Activated naive CD4-positive, alpha-beta T cell treated with anti-CD3 and anti-CD28 coated beads, Interleukin-2, amount 50 U/mL, for 24 hours (primary cell): ENCODE data around the gene LTN1.
A peak's percentile ranks its signal among the peaks of the same experiment; 100 is the strongest.
"Not testable (repeated sequence)": the region's sequence is repeated elsewhere in the genome, so short reads cannot be mapped to it uniquely, and the experiment has no call there.

Source experiments
- H3K27ac Mint-ChIP-seq: one replicate; pipeline ENCODE4 v1.8.0; 2021; ENCODE audit warnings: mild to moderate bottlenecking, mixed read lengths
- H3K27me3 Mint-ChIP-seq: one replicate; pipeline ENCODE4 v1.8.0; 2021; ENCODE audit warnings: mixed read lengths
- H3K36me3 Mint-ChIP-seq: one replicate; pipeline ENCODE4 v1.8.0; 2021; ENCODE audit warnings: mixed read lengths
- H3K4me1 Mint-ChIP-seq: one replicate; pipeline ENCODE4 v1.8.0; 2021; ENCODE audit warnings: mixed read lengths
- H3K4me3 Mint-ChIP-seq: one replicate; pipeline ENCODE4 v1.8.0; 2021; ENCODE audit warnings: mild to moderate bottlenecking, mixed read lengths
- H3K9me3 Mint-ChIP-seq: one replicate; pipeline ENCODE4 v1.8.0; 2021; ENCODE audit warnings: mixed read lengths

LTN1 gene

DNA sequence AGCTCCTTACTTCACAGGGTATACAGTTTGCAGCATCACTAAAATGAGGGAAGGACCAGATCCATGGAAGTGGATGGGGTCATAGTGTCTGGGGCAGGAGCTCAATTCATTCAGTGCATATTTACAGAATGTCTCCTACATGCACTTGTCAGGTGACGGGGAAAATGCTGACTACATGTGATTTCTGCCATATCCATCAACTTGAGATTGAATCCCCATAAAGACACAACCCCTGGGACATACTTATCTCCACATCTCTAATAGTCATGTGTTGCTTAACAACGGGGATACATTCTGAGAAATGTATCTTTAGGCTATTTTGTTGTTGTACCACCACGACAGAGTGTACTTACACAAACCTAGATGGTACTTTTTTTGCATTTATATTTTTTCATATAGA lies 14.5 kb upstream of the LTN1 start:
- Mint-ChIP-seq H3K27ac (peak overlapping the region; percentile 76), H3K9me3 (no peaks in the 10 kb centered on the region), H3K4me1 (peaks cover 5% of the 10 kb centered on the region)

DNA sequence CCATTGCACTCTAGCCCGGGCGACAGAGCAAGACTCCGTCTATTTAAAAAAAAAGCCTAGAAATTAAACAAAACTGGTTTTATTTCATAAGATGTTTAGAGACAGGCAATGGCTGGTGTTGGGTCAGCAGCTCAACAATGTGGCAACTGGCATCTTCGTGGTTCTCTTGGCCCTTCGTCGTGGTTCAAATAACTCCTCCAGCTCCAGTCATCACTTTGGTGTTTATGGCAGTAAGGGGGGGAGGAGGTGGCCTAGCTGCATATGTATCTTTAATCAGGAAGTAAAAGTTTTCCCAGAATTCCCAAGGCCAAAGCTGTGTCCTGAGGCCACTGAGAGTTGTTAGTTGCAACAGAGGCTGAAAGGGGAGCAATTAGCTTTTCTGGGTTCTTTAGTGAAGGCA lies 13.0 kb upstream of the LTN1 start:
- H3K9me3 Mint-ChIP-seq, result no peaks in the 10 kb centered on the region
- peaks cover 2% of the 10 kb centered on the region for H3K36me3 Mint-ChIP-seq
- peak overlapping the region; percentile 68 for H3K27ac Mint-ChIP-seq
- H3K27me3 Mint-ChIP-seq, result no peaks in the 10 kb centered on the region
- H3K4me1 Mint-ChIP-seq, result peaks cover 5% of the 10 kb centered on the region
- H3K4me3 Mint-ChIP-seq, result no peak overlapping the region

More for the DNA sequence above, 14.5 kb upstream of the LTN1 start:
- Mint-ChIP-seq H3K36me3 (peaks cover 2% of the 10 kb centered on the region), H3K4me3 (no peak overlapping the region), H3K27me3 (no peaks in the 10 kb centered on the region)

DNA sequence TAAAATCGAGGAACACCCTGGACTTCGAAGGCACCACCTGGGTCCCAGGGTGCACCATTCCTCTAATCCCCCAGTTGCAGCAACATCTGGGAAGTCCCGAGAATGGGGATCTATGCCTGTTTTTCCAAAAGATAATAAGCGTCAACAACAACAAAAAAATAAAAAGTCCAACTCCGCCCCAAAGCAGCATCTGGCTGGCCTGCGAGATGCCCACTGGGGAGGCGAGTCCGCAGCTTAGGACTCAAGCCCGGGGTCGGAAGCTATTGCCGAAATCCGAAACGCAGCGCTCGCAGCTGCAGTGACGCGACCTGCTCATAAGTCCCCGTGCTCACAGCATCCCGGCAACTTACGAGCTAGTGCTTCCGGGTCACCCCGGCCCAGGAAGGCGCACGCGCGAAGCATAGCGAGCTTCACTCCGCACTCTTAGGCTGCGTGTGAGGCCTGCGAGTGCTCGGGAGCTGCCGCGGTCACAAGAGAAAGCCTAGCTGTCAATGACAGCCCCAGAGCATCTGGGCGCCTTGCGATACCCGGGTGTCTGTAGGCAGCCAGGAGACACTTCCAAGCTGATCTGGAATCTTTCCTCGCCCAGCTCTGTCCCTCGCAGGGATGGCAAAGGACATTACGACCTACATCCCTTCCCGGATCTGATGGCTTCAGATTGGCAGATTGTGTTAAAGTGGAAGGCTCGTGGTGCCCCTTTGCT lies 9.9 kb upstream of the LTN1 start:
- Mint-ChIP-seq H3K4me1 (peaks cover 5% of the 10 kb centered on the region), H3K36me3 (no peaks in the 10 kb centered on the region), H3K27ac (peak overlapping the region; percentile 94), H3K9me3 (no peaks in the 10 kb centered on the region), H3K27me3 (no peaks in the 10 kb centered on the region), H3K4me3 (peak overlapping the region; percentile 93)

DNA sequence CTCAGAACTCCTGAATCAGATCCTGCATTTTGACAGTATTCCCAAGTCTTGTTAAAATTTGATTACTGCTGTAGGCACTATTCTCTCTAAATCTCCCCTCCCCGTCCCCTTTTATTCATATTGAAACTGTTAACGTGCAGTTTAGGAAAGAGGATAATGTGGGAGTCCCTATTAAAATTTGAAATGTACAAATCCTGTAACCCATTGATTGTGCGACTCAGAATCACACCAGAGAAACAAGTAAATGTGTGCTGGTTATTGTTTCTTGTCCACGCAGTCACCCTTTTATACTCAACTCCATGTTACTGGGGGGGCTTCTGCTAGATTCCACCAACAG lies 584 bp upstream of the LTN1 start:
- Mint-ChIP-seq H3K36me3 (peaks cover 4% of the 10 kb centered on the region), H3K27me3 (no peaks in the 10 kb centered on the region), H3K27ac (peak overlapping the region; percentile 96), H3K4me1 (peaks cover 46% of the 10 kb centered on the region), H3K4me3 (peak overlapping the region; percentile 95), H3K9me3 (no peaks in the 10 kb centered on the region)

DNA sequence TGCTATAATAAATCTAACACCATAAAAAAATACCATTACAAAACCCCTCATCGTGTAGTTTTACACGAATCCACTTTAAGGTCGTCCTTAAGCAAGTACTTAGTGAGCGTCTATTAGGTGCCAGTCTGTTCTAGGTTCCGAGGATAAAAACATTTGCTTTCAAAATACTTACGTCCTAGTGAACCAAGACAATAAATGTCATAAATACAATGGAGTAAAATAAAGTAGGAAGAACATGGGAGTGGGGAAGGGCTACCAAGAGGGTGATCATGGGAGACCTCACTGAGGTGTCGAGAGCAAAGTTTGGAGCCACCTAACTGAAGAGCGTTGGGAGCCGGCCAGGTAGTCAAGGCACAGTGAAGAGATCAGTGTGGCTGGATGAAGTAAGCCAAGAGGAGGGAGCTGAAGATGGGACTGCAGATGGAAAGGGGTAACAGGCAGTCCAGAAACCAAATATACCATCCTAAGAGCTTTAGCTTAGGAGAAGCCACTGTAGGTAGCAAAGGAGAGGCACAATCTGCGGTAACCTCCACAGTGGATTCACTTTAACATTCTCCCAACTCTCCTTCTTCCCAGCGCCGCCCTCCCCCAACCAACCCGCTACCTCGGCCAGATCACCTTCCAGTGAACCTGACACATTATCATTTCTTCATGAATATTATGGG lies 684 bp downstream of the LTN1 start:
- H3K27me3 Mint-ChIP-seq, result no peaks in the 10 kb centered on the region
- peak overlapping the region; percentile 95 for H3K4me3 Mint-ChIP-seq
- peak overlapping the region; percentile 96 for H3K27ac Mint-ChIP-seq
- H3K9me3 Mint-ChIP-seq, result no peaks in the 10 kb centered on the region
- H3K4me1 Mint-ChIP-seq, result peaks cover 55% of the 10 kb centered on the region
- peaks cover 4% of the 10 kb centered on the region for H3K36me3 Mint-ChIP-seq

DNA sequence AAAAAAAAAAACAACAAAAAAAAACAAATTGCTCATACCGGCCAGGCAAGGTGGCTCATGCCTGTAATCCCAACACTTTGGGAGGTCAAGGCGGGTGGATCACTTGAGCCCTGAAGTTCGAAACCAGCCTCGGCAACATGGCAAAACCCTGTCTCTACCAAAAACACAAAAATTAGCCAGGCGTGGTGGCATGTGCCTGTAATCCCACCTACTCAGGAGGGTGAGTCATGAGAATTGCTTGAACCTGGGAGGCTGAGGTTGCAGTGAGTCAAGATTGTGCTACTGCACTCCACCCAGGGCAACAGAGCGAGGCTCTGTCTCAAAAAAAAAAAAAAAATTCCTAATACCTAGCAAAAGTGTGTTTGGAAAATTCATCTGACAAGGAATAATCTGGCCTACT lies 4.5 kb downstream of the LTN1 start:
- H3K27ac Mint-ChIP-seq, result peak overlapping the region; percentile 91
- peaks cover 13% of the 10 kb centered on the region for H3K36me3 Mint-ChIP-seq
- not testable (repeated sequence) for H3K27me3 Mint-ChIP-seq, H3K9me3 Mint-ChIP-seq
- H3K4me3 Mint-ChIP-seq, result peak overlapping the region; percentile 65
- peaks cover 54% of the 10 kb centered on the region for H3K4me1 Mint-ChIP-seq

DNA sequence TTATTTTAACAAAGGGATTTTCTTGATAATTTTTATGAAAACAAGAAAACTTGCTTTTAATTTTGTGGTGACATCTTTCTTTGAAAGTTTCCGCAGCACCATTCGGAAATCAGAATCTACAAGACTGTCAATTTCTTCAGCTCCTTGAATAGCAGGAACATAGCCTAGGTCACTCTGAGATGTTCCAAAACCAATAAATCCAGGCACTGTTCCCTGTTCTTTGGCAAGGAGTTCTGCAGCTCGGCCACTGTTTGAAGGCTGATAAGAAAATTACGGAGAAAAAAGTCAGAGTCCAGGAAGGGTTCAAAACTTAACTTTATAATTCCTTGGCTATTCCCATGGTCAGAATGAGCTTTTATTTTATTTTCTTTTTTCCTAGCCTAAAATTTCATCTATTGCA lies 6.0 kb downstream of the LTN1 start:
- H3K27me3 Mint-ChIP-seq, result no peaks in the 10 kb centered on the region
- no peak overlapping the region for H3K4me3 Mint-ChIP-seq
- H3K27ac Mint-ChIP-seq, result no peak overlapping the region
- peaks cover 55% of the 10 kb centered on the region for H3K4me1 Mint-ChIP-seq
- H3K36me3 Mint-ChIP-seq, result peaks cover 19% of the 10 kb centered on the region
- no peaks in the 10 kb centered on the region for H3K9me3 Mint-ChIP-seq

DNA sequence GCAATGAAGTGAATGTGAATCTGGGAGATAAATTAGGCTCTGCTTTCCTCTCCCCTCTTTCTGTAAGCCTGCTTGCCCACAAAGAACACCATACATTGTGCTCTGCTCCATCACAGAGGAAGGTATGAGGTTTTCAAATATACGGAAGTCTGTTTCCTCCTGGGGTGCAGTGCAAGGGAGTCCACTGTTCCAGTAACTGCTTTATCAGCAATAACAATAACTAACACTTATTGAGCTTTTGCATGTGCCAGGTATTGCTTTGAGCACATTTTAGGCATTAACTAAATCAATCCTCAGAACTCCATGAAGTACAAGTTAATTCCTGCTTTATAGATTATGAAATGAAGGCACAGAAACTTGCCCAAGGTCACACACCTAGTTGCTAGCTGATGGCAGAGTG lies 10.0 kb downstream of the LTN1 start:
- Mint-ChIP-seq H3K4me3 (no peak overlapping the region), H3K4me1 (peaks cover 17% of the 10 kb centered on the region), H3K36me3 (peaks cover 19% of the 10 kb centered on the region), H3K27me3 (no peaks in the 10 kb centered on the region), H3K27ac (no peak overlapping the region), H3K9me3 (no peaks in the 10 kb centered on the region)

DNA sequence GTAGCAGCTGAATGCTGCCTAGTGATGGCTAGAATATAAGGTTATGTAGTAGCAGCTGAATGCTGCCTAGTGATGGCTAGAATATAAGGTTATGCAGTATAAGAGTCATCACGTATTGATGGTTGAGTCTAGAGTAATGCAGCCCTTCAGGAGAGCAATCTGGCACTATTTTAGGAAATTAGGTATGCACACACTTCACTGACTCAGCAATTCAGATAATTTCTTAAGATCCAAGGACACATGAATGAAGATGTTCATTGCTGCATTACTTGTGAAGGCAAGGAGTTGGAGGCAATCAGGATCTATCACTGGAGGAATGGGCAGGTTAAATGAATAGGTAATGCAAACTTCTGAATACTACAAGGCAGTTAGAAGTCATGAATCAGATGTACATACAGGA lies 13.6 kb downstream of the LTN1 start:
- H3K36me3 Mint-ChIP-seq, result peaks cover 25% of the 10 kb centered on the region

DNA sequence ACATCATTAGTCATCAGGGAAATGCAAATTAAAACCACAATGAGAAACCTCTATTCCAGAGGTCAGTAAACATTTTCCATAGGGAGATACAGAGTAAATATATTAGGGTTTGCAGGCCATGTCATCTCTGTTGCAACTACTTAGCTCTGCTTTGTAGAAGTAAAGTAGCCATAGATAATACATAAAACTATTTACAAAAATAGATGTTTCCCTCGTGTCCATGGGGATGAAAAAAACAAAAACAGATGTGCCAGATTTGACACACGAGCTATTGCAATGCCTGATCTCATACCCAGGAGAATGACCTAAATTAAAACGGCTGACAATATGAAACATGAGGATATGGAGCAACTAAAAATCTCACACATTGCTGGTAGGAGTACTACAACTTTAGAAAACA lies 17.3 kb downstream of the LTN1 start:
- H3K9me3 Mint-ChIP-seq, result no peaks in the 10 kb centered on the region
- H3K27me3 Mint-ChIP-seq, result no peaks in the 10 kb centered on the region
- no peak overlapping the region for H3K4me3 Mint-ChIP-seq
- H3K36me3 Mint-ChIP-seq, result peaks cover 24% of the 10 kb centered on the region
- H3K27ac Mint-ChIP-seq, result no peak overlapping the region
- peaks cover 27% of the 10 kb centered on the region for H3K4me1 Mint-ChIP-seq

More for the DNA sequence above, 13.6 kb downstream of the LTN1 start:
- Mint-ChIP-seq H3K27ac (no peak overlapping the region), H3K4me3 (no peak overlapping the region), H3K9me3 (no peaks in the 10 kb centered on the region), H3K27me3 (no peaks in the 10 kb centered on the region), H3K4me1 (peaks cover 23% of the 10 kb centered on the region)

DNA sequence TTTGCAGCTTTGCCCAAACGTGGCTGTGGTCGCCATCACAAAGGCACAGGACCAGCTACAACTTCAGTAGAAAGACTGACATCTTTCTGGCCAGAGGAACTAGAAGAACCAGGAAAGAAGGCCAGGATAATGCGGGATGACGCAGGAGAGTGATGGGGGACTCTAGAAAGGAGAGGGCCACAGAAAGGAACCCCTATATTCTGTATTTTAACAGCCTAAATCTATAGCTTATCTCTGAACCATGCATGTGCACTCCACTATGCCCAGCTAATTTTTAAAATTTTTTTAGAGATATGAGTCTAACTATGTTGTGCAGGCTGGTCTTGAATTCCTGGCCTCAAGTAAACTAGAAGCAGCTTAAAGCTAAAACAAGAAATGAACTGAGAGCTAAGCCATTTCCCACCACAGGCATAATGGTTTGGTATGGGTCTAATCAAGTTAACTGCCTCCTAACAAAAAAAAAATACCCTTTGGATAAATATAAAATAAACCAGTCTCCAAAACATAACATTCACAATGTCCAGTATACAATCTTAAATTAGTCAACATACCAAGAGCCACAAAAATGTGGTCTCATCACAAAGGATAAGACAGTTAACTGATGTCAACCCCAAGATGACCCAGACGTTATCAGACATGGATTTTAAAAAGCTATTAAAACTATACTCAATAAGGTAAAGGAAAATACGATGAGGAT lies 18.0 kb downstream of the LTN1 start:
- Mint-ChIP-seq H3K4me3 (no peak overlapping the region), H3K9me3 (no peaks in the 10 kb centered on the region), H3K27ac (no peak overlapping the region), H3K4me1 (peaks cover 27% of the 10 kb centered on the region), H3K27me3 (no peaks in the 10 kb centered on the region), H3K36me3 (peaks cover 26% of the 10 kb centered on the region)

DNA sequence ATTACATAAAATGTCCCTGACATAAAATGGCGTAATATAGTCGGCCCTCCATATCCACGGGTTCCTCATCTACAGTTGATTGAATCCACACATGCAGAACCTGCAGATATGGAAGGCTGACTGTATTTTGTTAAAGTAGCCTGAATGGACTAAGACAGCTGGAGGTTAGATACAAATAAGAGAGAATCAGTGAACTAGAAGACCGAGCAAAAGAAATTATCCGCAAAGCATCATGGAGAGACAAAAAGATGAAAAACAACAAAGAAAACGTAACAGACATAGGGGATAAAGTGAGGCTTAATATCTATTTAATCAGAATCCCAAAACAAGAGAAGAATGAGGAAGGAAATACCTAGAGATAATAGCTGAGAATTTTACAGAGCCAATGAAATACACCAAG lies 20.3 kb downstream of the LTN1 start:
- H3K27ac Mint-ChIP-seq, result no peak overlapping the region
- H3K4me1 Mint-ChIP-seq, result peaks cover 27% of the 10 kb centered on the region
- H3K4me3 Mint-ChIP-seq, result no peak overlapping the region
- no peaks in the 10 kb centered on the region for H3K27me3 Mint-ChIP-seq
- no peaks in the 10 kb centered on the region for H3K9me3 Mint-ChIP-seq
- H3K36me3 Mint-ChIP-seq, result peaks cover 25% of the 10 kb centered on the region

DNA sequence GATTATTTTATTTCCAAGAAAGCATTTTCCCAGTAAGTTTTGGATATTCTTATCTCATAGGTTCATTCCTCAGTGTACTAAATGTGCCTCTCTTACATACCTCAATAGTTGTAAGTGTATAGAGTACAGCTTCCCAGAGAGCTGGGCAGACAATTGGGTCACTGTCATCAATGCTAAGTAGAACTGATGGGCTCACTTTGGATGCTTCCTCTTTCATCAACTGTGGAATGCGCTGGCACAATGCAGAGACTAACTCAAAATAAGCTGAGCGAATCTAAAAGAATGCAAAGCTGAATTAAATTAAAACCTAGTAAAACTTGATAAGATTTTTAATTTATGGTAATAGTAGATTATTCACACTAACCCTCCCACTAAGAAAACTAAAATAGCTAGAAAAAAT lies 21.5 kb downstream of the LTN1 start:
- H3K27ac Mint-ChIP-seq, result no peak overlapping the region
- H3K4me3 Mint-ChIP-seq, result no peak overlapping the region
- peaks cover 27% of the 10 kb centered on the region for H3K4me1 Mint-ChIP-seq
- peaks cover 29% of the 10 kb centered on the region for H3K36me3 Mint-ChIP-seq
- H3K9me3 Mint-ChIP-seq, result no peaks in the 10 kb centered on the region
- no peaks in the 10 kb centered on the region for H3K27me3 Mint-ChIP-seq

DNA sequence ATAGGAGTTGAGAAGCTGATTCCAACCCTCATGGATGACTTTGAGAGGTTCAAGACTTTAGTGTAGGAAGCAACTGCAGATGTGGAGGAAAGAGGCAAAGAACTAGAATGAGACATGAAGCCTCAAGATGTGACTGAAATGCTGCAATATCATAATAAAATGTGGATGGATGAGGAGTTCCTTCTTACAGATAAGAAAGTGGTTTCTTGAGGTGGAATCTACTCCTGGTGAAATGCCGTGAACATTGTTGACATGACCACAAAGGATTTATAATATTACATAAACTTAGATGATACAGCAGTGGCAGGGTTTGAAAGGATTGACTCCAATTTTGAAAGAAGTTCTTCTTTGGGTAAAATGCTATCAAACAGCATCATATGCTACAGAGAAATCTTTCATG lies 28.8 kb downstream of the LTN1 start:
- Mint-ChIP-seq H3K36me3 (peaks cover 19% of the 10 kb centered on the region), H3K27ac (no peak overlapping the region), H3K4me1 (peaks cover 10% of the 10 kb centered on the region), H3K9me3 (no peaks in the 10 kb centered on the region), H3K4me3 (no peak overlapping the region), H3K27me3 (no peaks in the 10 kb centered on the region)

DNA sequence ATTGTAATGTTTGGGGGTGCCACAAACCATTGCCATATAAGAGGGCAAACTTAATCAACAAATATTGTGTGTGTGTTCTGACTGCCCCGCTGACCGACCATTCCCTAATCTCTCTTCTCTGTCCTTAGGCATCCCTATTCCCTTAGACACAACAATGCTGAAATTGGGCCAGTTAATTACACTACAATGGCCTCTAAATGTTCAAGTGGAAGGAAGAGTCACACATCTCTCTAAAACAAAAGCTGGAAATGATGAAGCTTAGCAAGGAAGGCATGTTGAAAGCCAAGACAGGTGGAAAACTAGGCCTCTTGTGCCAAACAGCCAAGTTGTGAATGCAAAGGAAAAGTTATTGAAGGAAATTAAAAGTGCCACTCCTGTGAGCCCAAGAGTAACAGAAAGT lies 30.2 kb downstream of the LTN1 start:
- no peaks in the 10 kb centered on the region for H3K9me3 Mint-ChIP-seq
- H3K27ac Mint-ChIP-seq, result no peak overlapping the region
- H3K4me1 Mint-ChIP-seq, result peaks cover 10% of the 10 kb centered on the region
- no peak overlapping the region for H3K4me3 Mint-ChIP-seq
- H3K36me3 Mint-ChIP-seq, result peaks cover 19% of the 10 kb centered on the region
- H3K27me3 Mint-ChIP-seq, result no peaks in the 10 kb centered on the region

DNA sequence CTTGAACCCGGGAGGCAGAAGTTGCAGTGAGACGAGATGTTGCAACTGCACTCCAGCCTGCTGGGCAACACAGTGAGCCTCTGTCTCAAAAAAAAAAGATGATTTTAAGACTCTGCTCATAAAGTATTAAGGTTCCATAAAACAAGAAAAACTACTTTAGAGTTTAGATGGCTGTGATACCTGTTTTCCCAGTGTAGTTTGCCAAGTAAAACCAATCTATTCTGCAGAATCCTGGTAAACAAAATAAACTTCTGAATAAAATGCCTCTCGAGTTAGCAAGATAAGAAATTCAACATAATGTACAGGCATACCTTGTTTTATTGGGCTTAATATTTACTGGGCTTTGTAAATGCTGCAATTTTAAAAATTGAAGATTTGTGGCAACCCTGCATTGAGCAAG lies 30.8 kb downstream of the LTN1 start:
- Mint-ChIP-seq H3K9me3 (no peaks in the 10 kb centered on the region), H3K4me3 (no peak overlapping the region), H3K27ac (no peak overlapping the region), H3K4me1 (peaks cover 10% of the 10 kb centered on the region), H3K36me3 (peaks cover 20% of the 10 kb centered on the region), H3K27me3 (no peaks in the 10 kb centered on the region)
